ENCODE data around the gene ROBO1. TPM values are rescaled to one million over a fixed set of nuclear protein-coding genes. Genes with fewer than 3 reads are reported as not detected.

ROBO1 gene
- total RNA-seq, 1 donor, result 69.8 TPM

- TF ChIP-seq, protein P1, sequence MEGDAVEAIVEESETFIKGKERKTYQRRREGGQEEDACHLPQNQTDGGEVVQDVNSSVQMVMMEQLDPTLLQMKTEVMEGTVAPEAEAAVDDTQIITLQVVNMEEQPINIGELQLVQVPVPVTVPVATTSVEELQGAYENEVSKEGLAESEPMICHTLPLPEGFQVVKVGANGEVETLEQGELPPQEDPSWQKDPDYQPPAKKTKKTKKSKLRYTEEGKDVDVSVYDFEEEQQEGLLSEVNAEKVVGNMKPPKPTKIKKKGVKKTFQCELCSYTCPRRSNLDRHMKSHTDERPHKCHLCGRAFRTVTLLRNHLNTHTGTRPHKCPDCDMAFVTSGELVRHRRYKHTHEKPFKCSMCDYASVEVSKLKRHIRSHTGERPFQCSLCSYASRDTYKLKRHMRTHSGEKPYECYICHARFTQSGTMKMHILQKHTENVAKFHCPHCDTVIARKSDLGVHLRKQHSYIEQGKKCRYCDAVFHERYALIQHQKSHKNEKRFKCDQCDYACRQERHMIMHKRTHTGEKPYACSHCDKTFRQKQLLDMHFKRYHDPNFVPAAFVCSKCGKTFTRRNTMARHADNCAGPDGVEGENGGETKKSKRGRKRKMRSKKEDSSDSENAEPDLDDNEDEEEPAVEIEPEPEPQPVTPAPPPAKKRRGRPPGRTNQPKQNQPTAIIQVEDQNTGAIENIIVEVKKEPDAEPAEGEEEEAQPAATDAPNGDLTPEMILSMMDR (IDR thresholded peaks at IDR 0.05; ENCODE audit: extremely low read depth, low read depth, low read length), result no peak
These were observed 1018.7 kb downstream of the ROBO1 start for GRCh38 chr3:78749056-78749455.

GRCh38 chr3:78745847-78746246 is 1022.0 kb downstream of the ROBO1 start:
- no peak for DNase-seq (ENCODE audit: insufficient read length, low spot score, missing footprints)
- no peaks in the 10 kb centered on the region for H3K36me3 ChIP-seq (ENCODE audit: insufficient read depth, low read length)
- no peak overlapping the region for H2AFZ ChIP-seq (ENCODE audit: low read length)
- H3K4me2 ChIP-seq (ENCODE audit: insufficient read depth, low read length), result no peak overlapping the region
- no peaks in the 10 kb centered on the region for H3K9me3 ChIP-seq (ENCODE audit: low read depth, low read length)
- no peaks in the 10 kb centered on the region for H3K79me2 ChIP-seq (ENCODE audit: insufficient read depth, low read length)
- H3K4me1 ChIP-seq (ENCODE audit: insufficient read depth, low read length), result no peaks in the 10 kb centered on the region
- H4K20me1 ChIP-seq (ENCODE audit: insufficient read depth, low read length), result no peaks in the 10 kb centered on the region
- no peak overlapping the region for H3K4me3 ChIP-seq (ENCODE audit: insufficient read depth, low read length)
- TF ChIP-seq, protein P1 (IDR thresholded peaks at IDR 0.05; ENCODE audit: extremely low read depth, low read depth, low read length), result no peak
- H3K27me3 ChIP-seq (ENCODE audit: insufficient read depth, low read length), result no peaks in the 10 kb centered on the region
- H3K27ac ChIP-seq (ENCODE audit: low read depth, low read length), result no peak overlapping the region

More at GRCh38 chr3:78749056-78749455, 1018.7 kb downstream of the ROBO1 start:
- Histone ChIP-seq H3K4me3 (ENCODE audit: insufficient read depth, low read length) (no peak overlapping the region), H3K79me2 (ENCODE audit: insufficient read depth, low read length) (no peaks in the 10 kb centered on the region), H3K36me3 (ENCODE audit: insufficient read depth, low read length) (no peaks in the 10 kb centered on the region), H3K9me3 (ENCODE audit: low read depth, low read length) (no peaks in the 10 kb centered on the region), H4K20me1 (ENCODE audit: insufficient read depth, low read length) (no peaks in the 10 kb centered on the region), H3K27ac (ENCODE audit: low read depth, low read length) (no peak overlapping the region), H3K4me2 (ENCODE audit: insufficient read depth, low read length) (no peak overlapping the region), H3K27me3 (ENCODE audit: insufficient read depth, low read length) (no peaks in the 10 kb centered on the region), H3K4me1 (ENCODE audit: insufficient read depth, low read length) (peaks cover 10% of the 10 kb centered on the region), H2AFZ (ENCODE audit: low read length) (no peak overlapping the region)
- DNase-seq (ENCODE audit: insufficient read length, low spot score, missing footprints), result no peak

DNA sequence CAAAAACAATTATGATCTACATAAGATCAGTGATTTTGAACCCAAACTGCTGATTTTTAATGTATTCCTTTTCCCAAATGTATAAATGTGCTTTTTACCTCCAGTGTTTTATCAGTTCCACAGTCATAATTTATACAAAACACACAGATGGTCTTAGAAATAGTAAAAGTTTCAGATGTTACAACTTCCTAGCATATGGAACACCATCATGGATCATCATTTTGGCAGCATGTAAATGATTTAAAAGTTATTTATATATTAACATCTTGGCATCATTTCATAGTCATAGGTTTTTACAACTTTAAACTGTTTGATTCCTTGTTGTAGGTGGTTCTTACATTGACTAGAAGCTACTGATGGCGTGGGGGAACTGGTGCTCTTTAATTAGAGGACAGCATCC is 1025.3 kb downstream of the ROBO1 start:
- H4K20me1 ChIP-seq (ENCODE audit: insufficient read depth, low read length), result no peaks in the 10 kb centered on the region

GRCh38 chr3:78742041-78742440 is 1025.8 kb downstream of the ROBO1 start:
- DNase-seq (ENCODE audit: insufficient read length, low spot score, missing footprints), result no peak
- TF ChIP-seq, protein P1 (IDR thresholded peaks at IDR 0.05; ENCODE audit: extremely low read depth, low read depth, low read length), result no peak

More for the DNA sequence above, 1025.3 kb downstream of the ROBO1 start:
- no peak for DNase-seq (ENCODE audit: insufficient read length, low spot score, missing footprints)
- H3K27me3 ChIP-seq (ENCODE audit: insufficient read depth, low read length), result no peaks in the 10 kb centered on the region
- no peak overlapping the region for H2AFZ ChIP-seq (ENCODE audit: low read length)
- H3K4me3 ChIP-seq (ENCODE audit: insufficient read depth, low read length), result no peak overlapping the region
- H3K4me2 ChIP-seq (ENCODE audit: insufficient read depth, low read length), result no peak overlapping the region
- H3K9me3 ChIP-seq (ENCODE audit: low read depth, low read length), result no peaks in the 10 kb centered on the region
- TF ChIP-seq, protein P1 (IDR thresholded peaks at IDR 0.05; ENCODE audit: extremely low read depth, low read depth, low read length), result no peak
- no peaks in the 10 kb centered on the region for H3K36me3 ChIP-seq (ENCODE audit: insufficient read depth, low read length)
- H3K4me1 ChIP-seq (ENCODE audit: insufficient read depth, low read length), result peaks cover 8% of the 10 kb centered on the region
- H3K79me2 ChIP-seq (ENCODE audit: insufficient read depth, low read length), result no peaks in the 10 kb centered on the region
- no peak overlapping the region for H3K27ac ChIP-seq (ENCODE audit: low read depth, low read length)

More at GRCh38 chr3:78742041-78742440, 1025.8 kb downstream of the ROBO1 start:
- Histone ChIP-seq H3K4me1 (ENCODE audit: insufficient read depth, low read length) (peaks cover 11% of the 10 kb centered on the region), H2AFZ (ENCODE audit: low read length) (no peak overlapping the region), H4K20me1 (ENCODE audit: insufficient read depth, low read length) (no peaks in the 10 kb centered on the region), H3K4me2 (ENCODE audit: insufficient read depth, low read length) (no peak overlapping the region), H3K27me3 (ENCODE audit: insufficient read depth, low read length) (no peaks in the 10 kb centered on the region), H3K27ac (ENCODE audit: low read depth, low read length) (no peak overlapping the region), H3K9me3 (ENCODE audit: low read depth, low read length) (no peaks in the 10 kb centered on the region), H3K36me3 (ENCODE audit: insufficient read depth, low read length) (no peaks in the 10 kb centered on the region), H3K4me3 (ENCODE audit: insufficient read depth, low read length) (no peak overlapping the region), H3K79me2 (ENCODE audit: insufficient read depth, low read length) (no peaks in the 10 kb centered on the region)
